GM10248 (cell line): ENCODE data around the gene TMEM272.

ENCODE experiments used
- CTCF ChIA-PET: fragments of 300-600 bp; sonication (Branson Sonifier 250); formaldehyde crosslinking; extraction: SDS; loops from one replicate; lab custom pipeline; 2021; ENCODE audit warnings: antibody characterized with exemption; lab: Yijun Ruan, JAX
- POLR2A ChIA-PET: fragments of 350-650 bp; sonication (Branson Sonifier 250); formaldehyde crosslinking; extraction: SDS; loops from one replicate; lab custom pipeline; 2020; ENCODE audit warnings: antibody characterized with exemption; lab: Yijun Ruan, JAX
- DNase-seq: peaks from one replicate; pipeline ENCODE4 v3.0.0; 2012; ENCODE audit errors: extremely low spot score
- TF ChIP-seq, protein P1 (sequence below): IDR thresholded peaks from 2 replicates; pipeline ENCODE4 v1.5.1; 2012; ENCODE audit warnings: mild to moderate bottlenecking, low read depth; ENCODE audit errors: extremely low read depth, missing control alignments, control extremely low read depth

TMEM272 gene

GRCh38 chr13:51832471-51833152 lies 12.4 kb downstream of the TMEM272 start:
- ChIA-PET POLR2A (no interaction called here), CTCF (interaction anchor here (0.9 to 2.9 kb wide), 8 partner anchors 12 to 708 kb away, joined by 3 to 23 read pairs (median 6); partner anchors contain the start of gene TMEM272)
- TF ChIP-seq, protein P1, sequence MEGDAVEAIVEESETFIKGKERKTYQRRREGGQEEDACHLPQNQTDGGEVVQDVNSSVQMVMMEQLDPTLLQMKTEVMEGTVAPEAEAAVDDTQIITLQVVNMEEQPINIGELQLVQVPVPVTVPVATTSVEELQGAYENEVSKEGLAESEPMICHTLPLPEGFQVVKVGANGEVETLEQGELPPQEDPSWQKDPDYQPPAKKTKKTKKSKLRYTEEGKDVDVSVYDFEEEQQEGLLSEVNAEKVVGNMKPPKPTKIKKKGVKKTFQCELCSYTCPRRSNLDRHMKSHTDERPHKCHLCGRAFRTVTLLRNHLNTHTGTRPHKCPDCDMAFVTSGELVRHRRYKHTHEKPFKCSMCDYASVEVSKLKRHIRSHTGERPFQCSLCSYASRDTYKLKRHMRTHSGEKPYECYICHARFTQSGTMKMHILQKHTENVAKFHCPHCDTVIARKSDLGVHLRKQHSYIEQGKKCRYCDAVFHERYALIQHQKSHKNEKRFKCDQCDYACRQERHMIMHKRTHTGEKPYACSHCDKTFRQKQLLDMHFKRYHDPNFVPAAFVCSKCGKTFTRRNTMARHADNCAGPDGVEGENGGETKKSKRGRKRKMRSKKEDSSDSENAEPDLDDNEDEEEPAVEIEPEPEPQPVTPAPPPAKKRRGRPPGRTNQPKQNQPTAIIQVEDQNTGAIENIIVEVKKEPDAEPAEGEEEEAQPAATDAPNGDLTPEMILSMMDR, result peak; percentile 38
- DNase-seq, result peak; percentile 56

GRCh38 chr13:51831519-51831918 lies 13.5 kb downstream of the TMEM272 start:
- ChIA-PET CTCF (interaction anchor here (1.1 to 2.9 kb wide), 7 partner anchors 12 to 398 kb away, joined by 3 to 23 read pairs (median 4); partner anchors contain the start of gene TMEM272), POLR2A (no interaction called here)
- no peak for DNase-seq

DNA sequence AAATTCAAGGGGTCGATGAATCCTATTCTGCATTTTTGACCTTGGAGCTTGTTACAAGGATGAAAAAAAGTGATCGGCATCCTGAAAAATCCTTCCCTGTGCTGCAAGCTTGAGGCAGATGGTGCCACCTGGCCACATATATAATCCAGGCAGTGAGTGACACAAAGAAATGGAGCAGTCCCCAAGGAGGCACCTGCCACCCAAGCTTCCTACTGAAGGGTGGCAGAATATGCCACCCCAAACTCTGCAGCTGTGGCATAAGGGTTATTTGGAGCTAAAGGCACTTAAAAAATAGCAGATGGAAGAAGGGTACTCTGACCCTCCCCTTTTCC lies 15.4 kb downstream of the TMEM272 start:
- TF ChIP-seq, protein P1, result no peak
- ChIA-PET POLR2A (no interaction called here), CTCF (interaction anchor here (1.0 to 5.8 kb wide), 3 partner anchors 9 to 15 kb away, joined by 3 to 48 read pairs (median 3); no protein-coding TSS in a partner anchor)
- DNase-seq, result no peak

More at GRCh38 chr13:51831519-51831918, 13.5 kb downstream of the TMEM272 start:
- TF ChIP-seq, protein P1, result no peak

DNA sequence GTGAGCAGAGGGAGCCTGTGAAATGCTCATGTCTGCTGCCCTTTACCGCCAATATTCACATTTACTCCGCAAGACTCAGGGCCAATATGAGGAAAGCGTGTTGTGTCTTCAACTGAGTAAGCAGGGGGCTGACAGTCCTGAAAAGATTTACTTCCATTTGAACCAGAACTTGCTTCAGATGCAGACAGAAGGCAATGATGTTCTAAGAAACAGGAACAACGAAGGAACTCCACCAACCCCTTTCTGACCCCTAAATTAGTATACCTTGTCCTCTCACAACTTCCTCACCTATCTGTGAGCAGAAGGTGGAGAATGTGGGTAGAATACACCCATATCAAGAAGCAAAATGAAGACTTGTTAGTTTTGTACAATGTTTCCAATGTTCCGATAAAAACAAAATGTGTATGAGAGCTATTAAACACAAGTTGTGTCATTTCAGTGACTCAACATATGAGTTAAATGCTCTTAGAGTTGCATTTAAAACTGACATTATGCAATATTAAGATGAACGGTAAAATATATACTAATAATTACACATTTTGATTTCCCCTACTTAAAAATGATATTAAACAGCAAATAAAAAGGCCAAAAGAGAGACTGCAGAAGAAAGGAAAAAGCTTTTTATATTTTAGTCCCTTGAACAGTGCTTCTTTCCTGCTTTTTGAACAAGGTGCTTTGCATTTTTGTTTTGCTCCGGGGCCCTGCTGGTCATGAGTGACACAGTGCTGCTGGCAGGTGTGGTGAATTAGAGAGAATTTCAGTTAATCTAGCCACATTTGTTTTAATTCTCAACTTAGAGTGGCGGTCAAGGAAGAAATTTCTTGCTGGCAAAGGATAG lies 16.0 kb downstream of the TMEM272 start:
- CTCF ChIA-PET, result interaction anchor here (0.8 to 5.8 kb wide), 4 partner anchors 8 to 20 kb away, joined by 3 to 48 read pairs (median 3); no protein-coding TSS in a partner anchor
- TF ChIP-seq, protein P1, result no peak
- DNase-seq, result no peak
- POLR2A ChIA-PET, result no interaction called here

GRCh38 chr13:51827254-51827653 lies 17.7 kb downstream of the TMEM272 start:
- POLR2A ChIA-PET, result no interaction called here
- TF ChIP-seq, protein P1, result no peak
- CTCF ChIA-PET, result interaction anchor here (1.0 to 5.8 kb wide), 4 partner anchors 9 to 301 kb away, joined by 3 to 48 read pairs (median 4); no protein-coding TSS in a partner anchor
- no peak for DNase-seq

DNA sequence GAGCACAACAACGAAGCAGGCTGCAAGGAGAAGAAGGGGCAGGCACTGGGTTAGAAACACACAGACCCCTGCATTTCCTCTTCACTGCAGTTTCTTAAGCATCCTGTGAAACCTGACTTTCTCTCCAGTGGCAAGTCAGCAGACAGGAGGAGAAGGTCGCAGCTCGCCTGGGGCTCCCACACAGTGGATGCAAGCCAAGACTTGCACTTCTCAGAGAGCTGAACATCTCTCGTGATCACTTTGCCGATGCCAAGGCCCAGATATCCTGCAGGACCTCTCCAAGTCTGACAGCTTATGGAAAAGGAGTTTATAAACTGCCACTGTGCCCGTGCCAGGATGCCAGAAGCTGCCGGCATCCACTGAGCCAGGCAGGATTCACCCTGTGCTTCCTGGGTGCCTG lies 18.4 kb downstream of the TMEM272 start:
- no peak for DNase-seq
- ChIA-PET POLR2A (interaction anchor here (0.6 kb wide), 1 partner anchor 204 kb away, joined by 5 read pairs; no protein-coding TSS in a partner anchor), CTCF (interaction anchor here (1.1 to 5.8 kb wide), 3 partner anchors 9 to 540 kb away, joined by 3 to 48 read pairs (median 3); no protein-coding TSS in a partner anchor)
- TF ChIP-seq, protein P1, result no peak
